Activated naive CD8-positive, alpha-beta T cell treated with anti-CD3 and anti-CD28 coated beads, Interleukin-2, amount 10 ng/mL, durations not matched to agents 7 days and 5 days (primary cell): ENCODE measurements around the gene UBE2R2. TPM values are rescaled to one million over a fixed set of nuclear protein-coding genes. Genes with fewer than 3 reads are reported as not detected.
"Not testable (repeated sequence)": the region's sequence is repeated elsewhere in the genome, so short reads cannot be mapped to it uniquely, and the experiment has no call there.

Experiments
- ATAC-seq: fragments of 150-1000 bp; cut with Tn5 transposase; one replicate; pipeline ENCODE4 v1.10.0; 2021; ENCODE audit warnings: low read depth, moderate library complexity
- POLR2A ChIA-PET: fragments of 350-600 bp; sonication (Branson Sonifier 250); formaldehyde crosslinking; loops from one replicate; lab custom pipeline; 2021; ENCODE audit warnings: antibody characterized with exemption; lab: Charles Lee
- DNase-seq: peaks from one replicate; pipeline ENCODE4 v3.0.0; 2021
- H3K27ac Mint-ChIP-seq: one replicate; pipeline ENCODE4 v1.8.0; 2022; ENCODE audit warnings: mild to moderate bottlenecking, mixed read lengths
- H3K27me3 Mint-ChIP-seq: one replicate; pipeline ENCODE4 v1.8.0; 2022; ENCODE audit warnings: mild to moderate bottlenecking, moderate library complexity, mixed read lengths
- H3K36me3 Mint-ChIP-seq: one replicate; pipeline ENCODE4 v1.8.0; 2021; ENCODE audit warnings: mild to moderate bottlenecking, mixed read lengths
- H3K4me1 Mint-ChIP-seq: one replicate; pipeline ENCODE4 v1.8.0; 2021; ENCODE audit warnings: mixed read lengths
- H3K4me3 Mint-ChIP-seq: one replicate; pipeline ENCODE4 v1.8.0; 2022; ENCODE audit warnings: mild to moderate bottlenecking, moderate library complexity, mixed read lengths
- H3K9me3 Mint-ChIP-seq: one replicate; pipeline ENCODE4 v1.8.0; 2021; ENCODE audit warnings: mixed read lengths
- total RNA-seq, 2 experiments: library from RNA; stranded (reverse); gene quantifications; one replicate each; pipeline ENCODE4 v1.2.3, GENCODE V29; 2021

UBE2R2 gene
- total RNA-seq, 2 experiments from 2014 or later = 33.8 to 35.4 TPM

DNA sequence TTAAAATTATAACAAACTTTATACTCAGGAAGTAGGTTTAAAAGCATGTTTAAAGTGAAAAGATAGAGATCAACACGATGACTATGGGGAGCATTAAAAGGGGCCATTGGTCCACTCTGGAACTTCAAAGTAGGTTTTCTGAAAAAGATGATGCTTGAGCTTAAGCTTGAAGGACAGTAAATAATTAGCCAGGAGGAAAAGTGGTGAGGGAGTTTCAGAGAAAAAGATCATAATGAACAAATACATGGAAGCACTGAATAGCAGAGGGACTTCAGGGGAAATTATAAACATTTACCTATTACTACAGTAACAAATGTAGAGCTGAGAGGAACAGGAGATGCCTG is 8.0 kb upstream of the UBE2R2 start:
- peaks cover 17% of the 10 kb centered on the region for H3K27me3 Mint-ChIP-seq
- POLR2A ChIA-PET, DNase-seq, H3K4me3 Mint-ChIP-seq, H3K27ac Mint-ChIP-seq, H3K4me1 Mint-ChIP-seq, H3K36me3 Mint-ChIP-seq, H3K9me3 Mint-ChIP-seq, ATAC-seq: not testable (repeated sequence)

DNA sequence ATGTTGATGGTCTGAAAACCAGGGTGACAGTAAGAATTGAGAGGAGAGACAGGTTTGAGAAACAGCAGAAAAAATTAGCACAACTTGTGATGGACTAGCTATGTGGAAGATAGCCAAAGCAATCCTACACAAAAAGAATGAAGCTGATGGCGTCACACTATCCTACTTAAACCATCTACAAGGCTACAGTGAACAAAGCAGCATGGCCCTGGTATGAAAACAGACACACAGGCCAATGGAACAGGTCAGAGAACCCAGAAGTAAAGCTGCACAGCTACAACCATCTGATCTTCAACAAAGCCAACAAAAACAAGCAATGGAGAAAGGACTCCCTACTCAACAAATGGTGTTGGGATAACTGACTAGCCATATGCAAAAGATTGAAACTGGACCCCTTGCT is 7.5 kb upstream of the UBE2R2 start:
- ATAC-seq = no peak
- POLR2A ChIA-PET = no interaction called here
- peaks cover 10% of the 10 kb centered on the region for H3K4me1 Mint-ChIP-seq
- no peaks in the 10 kb centered on the region for H3K36me3 Mint-ChIP-seq
- H3K4me3 Mint-ChIP-seq = no peak overlapping the region
- no peak for DNase-seq
- H3K9me3 Mint-ChIP-seq = no peaks in the 10 kb centered on the region
- peaks cover 17% of the 10 kb centered on the region for H3K27me3 Mint-ChIP-seq
- H3K27ac Mint-ChIP-seq = no peak overlapping the region

DNA sequence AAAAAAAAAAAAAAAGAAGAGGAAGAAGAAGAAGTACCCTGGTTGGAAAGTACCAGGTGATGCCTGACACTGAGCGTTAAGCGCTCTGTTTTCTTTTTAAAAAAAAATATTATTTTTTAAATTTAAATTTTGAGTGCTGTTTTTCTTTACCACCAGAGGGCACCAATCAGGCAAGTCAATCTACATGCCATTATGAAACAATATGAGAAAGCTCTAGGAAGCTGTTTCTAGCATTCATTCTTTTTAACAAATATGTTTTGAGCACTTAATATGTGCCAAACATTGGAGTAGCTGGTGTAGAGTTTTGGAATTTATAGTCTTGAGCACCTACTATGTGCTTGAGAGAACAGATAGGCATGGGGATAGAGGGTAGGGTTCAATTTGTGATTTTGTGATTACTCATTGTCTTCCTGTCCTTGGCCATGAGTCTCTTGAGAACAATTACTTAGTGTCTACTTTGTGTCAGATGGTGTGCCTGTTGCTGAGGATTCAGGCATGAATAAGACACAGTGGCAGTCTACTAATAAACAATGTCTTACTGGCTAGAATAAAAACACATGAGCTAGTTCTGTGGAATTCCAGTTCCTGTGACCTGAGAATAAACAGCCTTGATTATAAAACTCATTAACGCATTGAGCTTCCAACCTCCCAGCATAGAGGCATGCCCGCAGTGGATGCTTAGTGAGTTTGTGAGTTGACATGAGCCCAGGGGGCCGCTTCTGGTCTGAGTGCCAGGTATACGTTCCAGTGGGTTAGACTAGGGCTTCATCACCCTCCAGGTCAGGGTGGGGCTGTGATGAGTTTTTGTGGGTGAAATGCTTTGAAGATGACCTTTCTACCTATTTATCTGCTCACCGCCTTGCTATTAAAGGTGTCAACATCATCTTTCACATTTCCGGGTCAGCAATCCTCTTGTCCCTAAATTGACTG is 3.0 kb upstream of the UBE2R2 start:
- POLR2A ChIA-PET = interaction anchor here (0.7 to 1.3 kb wide), 4 partner anchors 9 to 234 kb away, joined by 3 to 6 read pairs (median 4); no protein-coding TSS in a partner anchor
- Mint-ChIP-seq H3K36me3 (peaks cover 5% of the 10 kb centered on the region), H3K9me3 (no peaks in the 10 kb centered on the region), H3K4me3 (no peak overlapping the region), H3K27me3 (peaks cover 14% of the 10 kb centered on the region), H3K27ac (peak overlapping the region; percentile 81), H3K4me1 (peaks cover 25% of the 10 kb centered on the region)
- ATAC-seq (no peak), DNase-seq (no peak)

DNA sequence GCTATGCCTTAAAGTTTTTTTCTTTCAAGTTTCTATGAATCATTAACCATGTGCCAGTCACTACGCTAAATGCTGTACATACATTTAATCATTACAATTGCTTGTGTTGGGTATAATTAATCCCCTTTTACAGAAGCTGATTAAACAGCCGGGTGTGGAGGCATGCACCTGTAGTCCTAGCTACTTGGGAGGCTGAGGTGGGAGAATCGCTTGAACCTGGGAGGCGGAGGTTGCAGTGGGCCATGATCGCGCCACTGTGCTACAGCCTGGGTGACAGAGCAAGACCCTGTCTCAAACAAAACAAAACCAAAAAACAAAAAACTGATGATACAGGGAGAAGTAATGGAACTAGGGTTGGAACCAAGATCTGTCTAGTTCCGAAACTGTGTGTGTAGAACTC is 1.2 kb upstream of the UBE2R2 start:
- Mint-ChIP-seq H3K4me1 (peaks cover 37% of the 10 kb centered on the region), H3K27me3 (peaks cover 14% of the 10 kb centered on the region), H3K36me3 (peaks cover 8% of the 10 kb centered on the region), H3K9me3 (no peaks in the 10 kb centered on the region), H3K4me3 (peak overlapping the region; percentile 80), H3K27ac (peak overlapping the region; percentile 94)
- POLR2A ChIA-PET = interaction anchor here (0.7 to 2.7 kb wide), 5 partner anchors 14 to 565 kb away, joined by 3 to 5 read pairs (median 3); partner anchors contain the start of genes MYORG and UBAP2
- ATAC-seq (no peak), DNase-seq (no peak)

DNA sequence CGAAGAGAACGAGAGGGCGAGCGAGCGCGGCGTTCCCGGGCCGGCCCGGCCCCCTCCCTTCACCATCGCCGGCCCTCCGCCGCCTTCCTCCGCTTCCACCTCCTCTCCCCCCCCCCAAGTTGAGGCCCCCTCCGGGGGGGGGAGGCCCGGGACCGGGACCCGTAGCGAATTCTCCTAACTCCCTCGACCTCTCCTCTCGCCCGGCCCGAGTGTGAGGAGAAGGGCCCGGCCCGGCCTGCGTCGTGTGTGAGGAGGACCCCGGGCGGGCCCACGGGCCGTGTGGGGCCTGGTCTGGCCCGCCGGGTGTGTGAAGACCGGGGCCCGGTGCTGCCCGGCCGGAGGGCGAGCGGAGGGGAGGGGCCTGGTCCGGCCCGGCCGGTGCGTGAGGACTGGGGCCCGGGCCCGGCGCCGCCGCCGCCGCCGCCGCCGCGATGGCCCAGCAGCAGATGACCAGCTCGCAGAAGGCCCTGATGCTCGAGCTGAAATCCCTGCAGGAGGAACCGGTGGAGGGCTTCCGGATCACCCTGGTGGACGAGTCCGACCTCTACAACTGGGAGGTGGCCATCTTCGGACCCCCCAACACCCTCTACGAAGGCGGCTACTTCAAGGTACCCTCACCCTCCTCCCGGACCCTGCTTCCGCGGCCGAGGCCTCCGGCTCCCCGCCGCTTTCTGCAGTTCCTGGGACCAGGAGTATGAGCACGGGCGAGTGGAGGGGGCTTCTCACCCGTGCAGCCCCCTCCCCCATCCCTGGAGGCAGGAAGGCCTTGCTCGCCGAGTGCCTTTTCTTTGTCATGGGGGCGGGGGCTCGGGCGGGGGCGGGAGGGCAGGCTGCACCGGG is 587 bp downstream of the UBE2R2 start:
- peaks cover 8% of the 10 kb centered on the region for H3K36me3 Mint-ChIP-seq
- H3K27ac Mint-ChIP-seq = peak overlapping the region; percentile 97
- H3K4me3 Mint-ChIP-seq = peak overlapping the region; percentile 98
- peaks cover 39% of the 10 kb centered on the region for H3K4me1 Mint-ChIP-seq
- peaks cover under 1% of the 10 kb centered on the region for H3K27me3 Mint-ChIP-seq
- H3K9me3 Mint-ChIP-seq = no peaks in the 10 kb centered on the region
- ATAC-seq (peak; percentile 32), DNase-seq (peak; percentile 75)
- POLR2A ChIA-PET = interaction anchor here (0.7 to 2.7 kb wide), 5 partner anchors 68 to 362 kb away, joined by 3 to 5 read pairs (median 4); partner anchors contain the start of gene UBAP2

DNA sequence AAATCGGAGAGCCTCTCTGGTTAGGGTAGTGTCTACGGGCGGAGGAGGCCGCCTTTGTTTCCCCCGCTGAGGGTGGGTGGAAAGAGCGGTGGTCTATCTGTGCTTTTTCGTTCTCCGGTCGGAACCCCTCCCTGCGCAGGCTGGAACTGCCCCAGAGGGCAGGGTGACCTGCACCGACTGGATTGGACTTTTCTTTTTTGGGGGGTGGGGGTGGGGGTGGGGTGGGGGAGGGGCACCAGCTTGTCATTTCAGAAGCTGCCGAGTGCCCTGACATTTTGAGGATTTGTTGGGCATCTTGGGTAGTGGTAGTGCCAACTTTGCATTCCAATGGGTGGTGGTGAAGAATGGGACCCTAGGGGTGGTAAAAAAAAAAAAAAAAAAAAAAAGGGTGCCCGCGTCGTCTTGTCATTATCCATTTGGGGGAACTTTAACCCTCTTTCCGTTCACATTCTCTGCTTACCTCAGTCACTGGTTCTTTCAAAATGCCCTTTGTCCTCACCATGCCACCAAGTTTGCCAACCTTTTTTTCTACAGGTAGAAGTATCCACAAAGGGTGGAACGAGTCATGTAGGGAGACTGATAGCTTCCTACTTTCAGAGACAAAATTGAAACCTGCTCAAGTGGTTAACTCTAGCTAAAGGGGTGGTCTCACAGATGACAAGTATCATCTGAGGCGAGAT is 1.3 kb downstream of the UBE2R2 start:
- Mint-ChIP-seq H3K4me3 (peak overlapping the region; percentile 98), H3K27me3 (no peaks in the 10 kb centered on the region), H3K4me1 (peaks cover 39% of the 10 kb centered on the region), H3K36me3 (peaks cover 8% of the 10 kb centered on the region), H3K27ac (peak overlapping the region; percentile 97), H3K9me3 (no peaks in the 10 kb centered on the region)
- POLR2A ChIA-PET = interaction anchor here (0.7 to 1.3 kb wide), 8 partner anchors 24 to 361 kb away, joined by 3 to 12 read pairs (median 4); partner anchors contain the start of gene UBAP2
- DNase-seq (no peak), ATAC-seq (no peak)

DNA sequence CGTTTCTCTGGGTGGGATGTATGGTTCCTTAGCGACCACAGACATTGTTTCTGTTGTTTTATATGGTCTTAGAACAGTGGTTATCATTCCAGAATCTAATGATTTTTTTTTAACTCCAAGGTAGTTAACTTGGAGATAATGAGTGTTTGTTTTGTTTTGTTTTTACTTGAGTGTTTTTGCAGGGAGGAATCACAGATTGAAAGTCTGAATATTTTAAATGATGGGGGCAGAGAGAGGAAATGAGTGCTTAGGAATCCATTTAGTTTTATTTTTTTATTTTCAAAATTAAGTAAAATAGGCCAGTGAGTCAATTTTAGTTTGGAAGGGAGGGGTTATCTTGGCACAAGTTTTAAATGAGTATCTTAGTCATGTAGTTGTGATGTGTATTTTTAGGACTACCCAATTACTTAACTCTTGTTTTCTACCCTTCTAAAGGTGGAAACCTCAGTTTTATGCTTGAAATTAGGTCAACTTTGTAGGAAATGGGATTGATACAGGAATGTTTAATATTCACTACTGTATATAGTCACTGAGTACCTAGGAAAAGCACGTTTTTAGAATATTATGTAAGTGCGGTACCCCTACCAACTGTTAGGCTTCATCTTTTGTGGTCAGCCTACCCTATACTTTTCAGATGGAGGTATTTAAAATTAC is 2.0 kb downstream of the UBE2R2 start:
- peak overlapping the region; percentile 97 for H3K27ac Mint-ChIP-seq
- H3K4me1 Mint-ChIP-seq = peaks cover 37% of the 10 kb centered on the region
- H3K27me3 Mint-ChIP-seq = no peaks in the 10 kb centered on the region
- no peak for ATAC-seq
- H3K9me3 Mint-ChIP-seq = no peaks in the 10 kb centered on the region
- DNase-seq = no peak
- peak overlapping the region; percentile 98 for H3K4me3 Mint-ChIP-seq
- H3K36me3 Mint-ChIP-seq = peaks cover 8% of the 10 kb centered on the region
- POLR2A ChIA-PET = interaction anchor here (0.7 to 1.3 kb wide), 5 partner anchors 25 to 234 kb away, joined by 3 to 12 read pairs (median 4); no protein-coding TSS in a partner anchor

DNA sequence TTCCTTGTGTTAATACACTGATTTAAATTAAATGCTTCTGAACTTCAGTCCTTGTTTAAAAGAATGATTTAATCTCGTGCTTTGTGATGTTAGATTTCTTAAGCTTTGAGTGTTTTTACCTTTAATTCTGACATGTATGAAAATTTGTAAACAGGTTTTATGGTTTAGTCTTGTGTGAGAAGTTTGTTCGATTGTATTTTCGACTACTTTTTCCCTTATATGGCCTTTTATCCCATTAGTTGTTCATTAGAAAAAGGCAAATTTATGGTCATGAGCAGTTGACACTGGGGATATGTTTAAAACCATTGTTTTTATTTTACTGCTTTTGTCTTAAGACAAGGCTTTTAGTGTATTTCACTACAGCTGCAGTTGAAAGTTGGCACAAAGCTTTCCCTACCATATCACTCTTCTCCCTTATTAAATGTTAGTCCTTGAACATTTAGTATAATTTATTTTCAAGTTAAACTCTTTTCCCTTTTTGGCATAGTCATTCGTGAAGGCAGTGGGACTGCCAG is 3.3 kb downstream of the UBE2R2 start:
- DNase-seq (no peak), ATAC-seq (no peak)
- peak overlapping the region; percentile 98 for H3K4me3 Mint-ChIP-seq
- H3K9me3 Mint-ChIP-seq = no peaks in the 10 kb centered on the region
- peaks cover 28% of the 10 kb centered on the region for H3K4me1 Mint-ChIP-seq
- POLR2A ChIA-PET = no interaction called here
- no peaks in the 10 kb centered on the region for H3K27me3 Mint-ChIP-seq
- H3K27ac Mint-ChIP-seq = peak overlapping the region; percentile 25
- peaks cover 9% of the 10 kb centered on the region for H3K36me3 Mint-ChIP-seq

DNA sequence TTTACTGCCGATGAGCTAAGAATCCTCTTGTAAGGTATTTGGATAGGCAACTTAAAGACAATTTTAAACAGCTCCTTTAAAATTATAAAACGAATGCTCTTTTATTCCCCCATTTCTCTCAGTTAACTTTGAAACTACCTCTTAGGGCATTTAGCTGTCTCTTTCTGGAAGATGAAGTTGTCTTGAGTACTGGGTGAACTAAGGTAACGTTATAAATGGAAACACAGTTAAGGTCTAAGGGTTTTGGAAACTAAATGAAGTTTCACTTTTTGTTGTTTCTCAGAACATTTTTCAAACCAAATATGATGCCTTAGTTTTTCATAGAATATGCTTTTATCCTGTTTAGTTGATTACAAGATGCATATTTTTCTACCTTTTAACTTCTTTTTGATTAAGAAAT is 6.8 kb downstream of the UBE2R2 start:
- Mint-ChIP-seq H3K9me3 (no peaks in the 10 kb centered on the region), H3K36me3 (peaks cover 10% of the 10 kb centered on the region), H3K4me1 (peaks cover 16% of the 10 kb centered on the region), H3K4me3 (no peak overlapping the region), H3K27me3 (no peaks in the 10 kb centered on the region), H3K27ac (no peak overlapping the region)
- no peak for DNase-seq
- POLR2A ChIA-PET = no interaction called here
- no peak for ATAC-seq

DNA sequence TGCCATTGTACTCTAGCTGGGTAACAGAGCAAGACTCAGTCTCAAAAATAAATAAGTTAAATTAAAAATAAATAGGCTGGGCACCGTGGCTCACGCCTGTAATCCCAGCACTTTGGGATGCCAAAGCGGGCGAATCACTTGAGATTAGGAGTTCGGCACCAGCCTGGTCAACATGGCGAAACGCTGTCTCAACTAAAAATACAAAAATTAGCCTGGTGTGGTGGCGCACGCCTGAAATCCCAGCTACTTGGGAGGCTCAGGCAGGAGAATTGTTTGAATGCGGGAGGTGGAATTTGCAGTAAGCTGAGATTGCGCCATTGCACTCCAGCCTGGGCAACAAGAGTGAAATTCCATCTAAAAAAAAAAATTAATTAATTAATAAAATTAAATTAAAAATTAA is 10.3 kb downstream of the UBE2R2 start:
- H3K4me1 Mint-ChIP-seq, H3K36me3 Mint-ChIP-seq, ATAC-seq, H3K4me3 Mint-ChIP-seq, DNase-seq, H3K27ac Mint-ChIP-seq, POLR2A ChIA-PET, H3K9me3 Mint-ChIP-seq, H3K27me3 Mint-ChIP-seq: not testable (repeated sequence)

DNA sequence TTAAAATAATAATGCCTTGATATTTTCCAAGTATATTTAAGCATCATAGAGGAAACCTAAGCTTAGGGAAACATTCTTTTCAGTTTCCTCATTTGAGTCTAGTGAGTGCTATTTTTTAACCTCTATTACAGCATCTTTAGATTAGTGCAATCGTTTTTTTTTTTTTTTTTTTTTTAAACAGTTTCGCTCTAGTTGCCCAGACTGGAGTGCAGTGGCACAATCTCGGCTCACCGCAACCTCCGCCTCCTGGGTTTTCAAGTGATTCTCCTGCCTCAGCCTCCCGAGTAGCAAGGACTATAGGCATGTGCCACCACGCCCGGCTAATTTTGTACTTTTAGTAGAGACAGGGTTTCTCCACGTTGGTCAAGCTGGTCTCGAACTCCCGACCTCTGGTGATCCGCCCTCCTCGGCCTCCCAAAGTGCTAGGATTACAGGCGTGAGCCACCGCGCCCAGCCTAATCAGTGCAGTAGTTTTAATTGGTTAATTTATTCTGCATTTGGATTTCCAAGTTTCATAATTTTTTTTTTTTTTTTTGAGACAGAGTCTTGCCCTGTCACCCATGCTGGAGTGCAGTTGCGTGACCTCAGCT is 12.8 kb downstream of the UBE2R2 start:
- not testable (repeated sequence) for DNase-seq, H3K27me3 Mint-ChIP-seq, ATAC-seq, H3K9me3 Mint-ChIP-seq, H3K27ac Mint-ChIP-seq, H3K36me3 Mint-ChIP-seq, H3K4me3 Mint-ChIP-seq, H3K4me1 Mint-ChIP-seq
- POLR2A ChIA-PET = interaction anchor here (0.7 to 1.4 kb wide), 2 partner anchors 14 to 17 kb away, joined by 3 to 6 read pairs; no protein-coding TSS in a partner anchor
